GM10266 (cell line): ENCODE results near the gene MXD1.

Experiments used
- DNase-seq: peaks from one replicate; pipeline ENCODE4 v3.0.0; 2012; ENCODE audit errors: extremely low spot score
- CTCF ChIP-seq: IDR thresholded peaks from 2 replicates; pipeline ENCODE4 v1.5.1; 2012; ENCODE audit warnings: mild to moderate bottlenecking, low read depth; ENCODE audit not compliant: control insufficient read depth, insufficient read depth; ENCODE audit errors: missing control alignments

Gene MXD1

GRCh38 chr2:69933839-69934613, 19.1 kb downstream of the MXD1 start:
- no peak for DNase-seq
- no peak for TF ChIP-seq CTCF

- TF ChIP-seq CTCF: no peak
- no peak for DNase-seq
These were observed 19.7 kb downstream of the MXD1 start for GRCh38 chr2:69934614-69934908.

- no peak for DNase-seq
- no peak for TF ChIP-seq CTCF
These were observed 20.1 kb downstream of the MXD1 start for GRCh38 chr2:69935011-69935410.

- no peak for DNase-seq
These were observed 22.0 kb downstream of the MXD1 start for GRCh38 chr2:69936906-69937305.

GRCh38 chr2:69937968-69938367, 23.1 kb downstream of the MXD1 start:
- no peak for TF ChIP-seq CTCF
- no peak for DNase-seq

More at GRCh38 chr2:69936906-69937305, 22.0 kb downstream of the MXD1 start:
- no peak for TF ChIP-seq CTCF

- DNase-seq: no peak
- TF ChIP-seq CTCF: no peak
These were observed 24.8 kb downstream of the MXD1 start for GRCh38 chr2:69939722-69940121.

GRCh38 chr2:69940691-69941090, 25.8 kb downstream of the MXD1 start:
- DNase-seq: no peak
- TF ChIP-seq CTCF: no peak
